ENCODE data around the gene CNST.
"Not testable (repeated sequence)": the region's sequence is repeated elsewhere in the genome, so short reads cannot be mapped to it uniquely, and the experiment has no call there.

CNST gene

DNA sequence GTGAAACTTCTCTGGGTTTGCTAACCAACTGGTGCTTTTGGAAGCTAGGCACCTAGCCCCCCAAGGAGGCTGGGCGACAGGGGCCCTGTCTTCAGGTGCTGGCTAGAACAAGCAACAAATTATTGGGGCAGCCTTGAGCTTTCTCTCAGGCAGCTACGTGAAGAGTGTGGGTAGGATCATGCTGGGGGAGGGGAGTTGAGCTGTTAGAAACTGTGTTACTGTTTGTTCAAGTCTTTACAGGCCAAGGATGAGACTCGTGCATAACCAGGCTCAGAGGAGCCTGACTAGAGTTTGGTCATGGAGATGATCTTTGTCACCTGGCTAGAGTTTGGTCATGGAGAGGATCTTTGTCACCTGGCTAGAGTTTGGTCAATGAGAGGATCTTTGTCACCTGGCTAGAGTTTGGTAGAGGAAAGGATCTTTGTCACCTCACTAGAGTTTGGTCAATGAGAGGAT lies 145.3 kb downstream of the CNST start:
- Mint-ChIP-seq H3K9me3 (no peaks in the 10 kb centered on the region), H3K4me3 (no peak overlapping the region), H3K36me3 (no peaks in the 10 kb centered on the region), H3K4me1 (no peaks in the 10 kb centered on the region), H3K27me3 (peaks cover 8% of the 10 kb centered on the region), H3K27ac (no peak overlapping the region)

DNA sequence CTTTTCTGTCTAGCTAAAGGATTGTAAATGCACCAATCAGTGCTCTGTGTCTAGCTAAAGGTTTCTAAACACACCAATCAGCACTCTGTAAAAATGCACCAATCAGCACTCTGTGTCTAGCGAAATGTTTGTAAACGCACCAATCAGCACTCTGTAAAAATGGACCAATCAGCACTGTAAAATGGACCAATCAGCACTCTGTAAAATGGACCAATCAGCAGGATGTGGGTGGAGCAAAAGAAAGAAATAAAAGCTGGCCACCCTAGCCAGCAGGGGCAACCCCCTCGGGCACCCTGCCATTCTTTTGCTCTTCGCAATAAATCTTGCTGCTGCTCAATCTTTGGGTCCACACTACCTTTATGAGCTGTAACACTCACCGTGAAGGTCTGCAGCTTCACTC lies 146.2 kb downstream of the CNST start:
- H3K36me3 Mint-ChIP-seq, H3K27me3 Mint-ChIP-seq, H3K4me1 Mint-ChIP-seq, H3K4me3 Mint-ChIP-seq, H3K9me3 Mint-ChIP-seq, H3K27ac Mint-ChIP-seq: not testable (repeated sequence)

Data from activated naive CD4-positive, alpha-beta T cell treated with anti-CD3 and anti-CD28 coated beads, Interleukin-2, amount 50 U/mL, for 24 hours (primary cell).